NOMO-1 (cell line): Measurements from ENCODE around the gene BCORL1.

ENCODE experiments used
- DNase-seq, 2 experiments: peaks; one replicate each; lab custom pipeline; 2025; ENCODE audit not compliant: unreplicated experiment in 2 of 2; lab: John Stamatoyannopoulos, UW

BCORL1 gene

GRCh38 chrX:129982300-129983251 is at the start of gene BCORL1:
Gene BCORL1, plus strand, starts transcription at chrX:129982635. Its CDS starts 22,597 bp downstream, at chrX:130005232.
- DNase-seq, result peak; percentile 86 to 87

GRCh38 chrX:129932821-129933321 is 49.6 kb upstream of the BCORL1 start:
- DNase-seq, result no peak

GRCh38 chrX:129933700-129934099 is 48.7 kb upstream of the BCORL1 start:
- no peak for DNase-seq

- no peak for DNase-seq
Measured at GRCh38 chrX:129934461-129934860, 48.0 kb upstream of the BCORL1 start.

GRCh38 chrX:129934952-129935351 is 47.5 kb upstream of the BCORL1 start:
- DNase-seq, result no peak

- DNase-seq, result no peak
Measured at GRCh38 chrX:129938081-129938480, 44.4 kb upstream of the BCORL1 start.

GRCh38 chrX:129939986-129940385 is 42.4 kb upstream of the BCORL1 start:
- no peak for DNase-seq

GRCh38 chrX:129940721-129941120 is 41.7 kb upstream of the BCORL1 start:
- DNase-seq, result no peak

- DNase-seq, result no peak
Measured at GRCh38 chrX:129945131-129945530, 37.3 kb upstream of the BCORL1 start.

GRCh38 chrX:129953334-129953648 is 29.1 kb upstream of the BCORL1 start:
- DNase-seq, result no peak

- no peak for DNase-seq
Measured at GRCh38 chrX:129953881-129954280, 28.6 kb upstream of the BCORL1 start.

GRCh38 chrX:129954804-129955203 is 27.6 kb upstream of the BCORL1 start:
- no peak for DNase-seq

- DNase-seq, result no peak
Measured at GRCh38 chrX:129955682-129956081, 26.8 kb upstream of the BCORL1 start.

GRCh38 chrX:129956145-129956544 is 26.3 kb upstream of the BCORL1 start:
- no peak for DNase-seq

- DNase-seq, result no peak
Measured at GRCh38 chrX:129956765-129957164, 25.7 kb upstream of the BCORL1 start.

- peak; percentile 72 to 83 for DNase-seq
Measured at GRCh38 chrX:129957241-129958082, 25.0 kb upstream of the BCORL1 start.

GRCh38 chrX:129958083-129958465 is 24.4 kb upstream of the BCORL1 start:
- no peak for DNase-seq

GRCh38 chrX:129958814-129959492 is 23.5 kb upstream of the BCORL1 start:
- no peak for DNase-seq

- DNase-seq, result no peak
Measured at GRCh38 chrX:129959493-129959832, 23.0 kb upstream of the BCORL1 start.

- peak; percentile 66 to 79 for DNase-seq
Measured at GRCh38 chrX:129961180-129962083, 21.0 kb upstream of the BCORL1 start.
